Hematopoietic multipotent progenitor cell treated with erythropoietin and hydrocortisone succinate and interleukin-3 and kit ligand, for 8 days (in vitro differentiated cells): ENCODE data around the gene ZCWPW2.

Experiments used
- DNase-seq: peaks from one replicate; pipeline ENCODE4 v3.0.0-alpha.2; 2015

The ZCWPW2 gene

DNA sequence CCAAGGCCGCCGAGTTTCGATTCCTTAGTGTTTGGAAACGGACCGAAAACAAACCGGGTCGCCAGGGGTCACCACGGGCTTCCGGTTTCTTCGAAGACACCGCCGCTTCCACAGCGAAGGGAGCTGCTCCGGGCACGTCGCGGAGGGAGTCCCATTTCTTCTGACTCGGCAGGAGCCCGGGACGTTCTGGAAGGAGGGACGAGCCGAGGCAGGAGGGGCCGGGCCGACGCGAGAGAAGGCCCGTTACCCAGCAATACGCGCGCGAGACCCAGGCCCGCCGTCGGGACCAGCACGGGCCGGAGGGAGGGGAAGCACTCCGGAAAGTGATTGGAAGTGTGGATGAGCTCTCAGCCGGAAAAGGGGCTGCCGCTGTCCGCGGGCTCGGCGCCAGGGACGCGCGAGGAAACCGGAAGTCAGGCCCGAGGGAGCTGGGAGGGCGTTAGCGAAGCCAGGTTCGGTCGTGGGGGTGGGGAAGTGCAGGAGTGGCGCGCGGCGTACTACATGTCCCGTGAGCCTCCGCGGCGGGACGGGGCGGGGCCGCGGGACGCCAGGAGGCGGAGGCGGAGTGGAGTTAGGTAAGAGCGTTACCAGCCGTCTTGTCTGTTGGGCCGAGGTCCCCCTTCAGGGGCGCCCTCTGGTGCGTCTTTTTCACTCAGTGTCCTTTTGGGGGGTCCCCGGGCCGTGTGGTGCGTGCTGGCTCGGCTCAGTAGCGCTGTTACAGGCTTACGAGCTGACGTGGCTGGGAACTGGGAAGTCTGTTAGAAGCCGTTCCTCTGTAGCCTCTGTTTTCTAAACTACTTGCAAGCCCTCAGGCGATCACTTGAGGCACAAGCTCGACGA, at the start of gene ZCWPW2, which contains the start of gene AZI2:
Gene ZCWPW2 (plus strand): TSS at position 93 of the 840 bp plus-strand sequence. CDS start 64,348 bp downstream, outside the sequence.
Gene AZI2 (minus strand): TSS at position 196 of the 840 bp plus-strand sequence. CDS start 8,207 bp downstream, outside the sequence.
- DNase-seq, result peak; percentile 93

DNA sequence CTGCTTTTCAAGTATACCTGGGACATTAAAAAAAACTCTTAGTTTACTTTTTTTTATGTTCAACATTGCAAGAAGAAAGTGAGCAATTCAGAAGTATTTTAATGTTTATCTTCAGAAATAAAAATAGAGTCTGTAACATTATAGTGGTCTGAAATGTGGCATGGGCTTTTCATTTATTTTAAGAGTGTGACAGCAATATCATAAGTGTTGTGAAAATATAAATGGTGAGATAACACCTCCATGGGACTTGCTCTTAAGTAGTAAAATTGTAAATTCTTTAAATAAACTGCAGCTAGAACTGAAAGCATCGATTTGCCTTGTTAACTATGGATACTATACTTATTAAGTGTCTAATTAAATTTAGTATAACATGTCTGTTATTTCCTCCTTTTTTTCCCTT, 48.8 kb upstream of the ZCWPW2 start:
- DNase-seq, result no peak

- DNase-seq, result no peak
Measured at GRCh38 chr3:28300345-28300962, 48.1 kb upstream of the ZCWPW2 start.

GRCh38 chr3:28301688-28302087, 46.8 kb upstream of the ZCWPW2 start:
- DNase-seq, result no peak

GRCh38 chr3:28308196-28308595, 40.3 kb upstream of the ZCWPW2 start:
- no peak for DNase-seq

DNA sequence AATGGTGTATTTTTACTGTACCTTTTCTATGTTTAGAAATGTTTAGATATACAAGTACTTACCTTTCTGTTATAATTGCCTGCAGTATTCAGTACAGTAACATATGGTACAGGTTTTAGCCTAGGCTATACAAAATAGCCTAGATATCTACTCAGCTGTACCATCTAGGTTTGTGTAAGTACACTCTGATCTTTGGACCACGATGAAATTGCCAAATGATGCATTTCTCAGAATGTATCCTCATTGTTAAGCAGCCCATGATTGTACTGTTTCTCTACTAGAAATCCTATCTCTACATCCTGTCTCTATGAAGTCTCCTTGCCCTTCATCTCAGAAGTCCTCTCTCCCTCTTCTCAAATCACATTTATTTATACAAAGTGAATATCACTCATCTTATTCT, 32.8 kb upstream of the ZCWPW2 start:
- DNase-seq, result no peak

DNA sequence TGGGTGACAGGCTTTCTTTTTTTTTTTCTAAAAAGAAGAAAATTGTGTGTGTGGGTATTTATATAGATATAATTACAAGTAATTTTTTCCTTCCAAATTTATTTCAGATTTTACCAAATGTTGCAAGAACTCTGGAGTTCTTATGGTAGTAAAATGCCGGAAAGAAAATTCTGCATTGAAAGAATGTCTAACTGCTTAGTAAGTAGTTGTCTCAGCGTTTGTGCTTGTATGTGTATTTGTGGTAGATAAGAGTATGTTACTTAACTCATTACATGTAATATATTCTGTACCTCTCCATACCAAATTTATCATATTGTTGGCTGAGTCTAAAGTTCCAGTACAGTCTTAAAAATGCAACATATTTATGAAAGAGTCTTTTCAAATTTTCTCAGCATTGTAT, 32.3 kb upstream of the ZCWPW2 start:
- DNase-seq, result no peak

DNA sequence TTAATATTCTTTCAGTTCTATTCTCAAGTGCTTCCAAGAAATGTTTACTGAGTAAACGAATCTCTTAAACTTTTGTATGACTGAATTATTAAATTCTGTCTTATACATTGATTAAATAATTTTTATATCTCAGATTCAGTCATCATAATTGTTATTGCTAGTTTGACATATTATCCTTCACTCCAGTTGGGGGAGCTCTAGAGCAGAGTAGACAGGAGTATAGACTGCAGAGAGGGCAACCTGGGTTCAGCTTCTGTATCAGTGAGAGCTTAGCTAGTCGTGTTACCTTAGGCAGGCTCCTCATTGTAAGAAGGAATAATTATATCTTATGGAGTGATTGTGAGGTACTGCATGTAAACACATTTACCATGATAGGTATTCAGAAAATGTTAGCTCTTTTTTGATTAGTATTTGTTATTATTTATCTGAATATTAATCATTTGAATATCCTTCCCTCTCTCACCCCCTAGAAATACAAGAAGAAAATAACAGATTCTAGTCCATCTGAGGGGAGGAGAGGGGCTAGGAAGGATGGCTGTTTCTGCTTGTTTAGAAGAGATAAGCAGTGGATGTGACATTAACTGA, 31.0 kb upstream of the ZCWPW2 start:
- DNase-seq, result peak; percentile 75

DNA sequence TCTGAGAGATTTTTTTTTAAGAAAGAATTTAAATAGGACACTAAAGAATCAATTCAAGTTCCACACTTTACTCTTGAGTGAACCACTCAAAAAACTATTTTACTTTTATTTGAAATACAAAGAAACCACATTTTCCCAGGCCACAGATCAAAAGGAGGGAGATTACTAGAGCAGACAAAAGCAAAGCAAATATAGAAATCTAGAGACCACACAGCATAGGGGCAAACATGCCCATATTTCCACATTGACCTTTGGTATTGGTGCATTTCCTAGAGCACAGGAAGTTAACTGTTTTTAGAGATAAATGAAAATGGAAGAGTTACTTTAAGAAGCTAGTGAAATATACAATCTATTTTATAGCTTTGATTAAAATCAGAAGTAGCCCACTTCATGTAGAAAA, 27.5 kb upstream of the ZCWPW2 start:
- no peak for DNase-seq

DNA sequence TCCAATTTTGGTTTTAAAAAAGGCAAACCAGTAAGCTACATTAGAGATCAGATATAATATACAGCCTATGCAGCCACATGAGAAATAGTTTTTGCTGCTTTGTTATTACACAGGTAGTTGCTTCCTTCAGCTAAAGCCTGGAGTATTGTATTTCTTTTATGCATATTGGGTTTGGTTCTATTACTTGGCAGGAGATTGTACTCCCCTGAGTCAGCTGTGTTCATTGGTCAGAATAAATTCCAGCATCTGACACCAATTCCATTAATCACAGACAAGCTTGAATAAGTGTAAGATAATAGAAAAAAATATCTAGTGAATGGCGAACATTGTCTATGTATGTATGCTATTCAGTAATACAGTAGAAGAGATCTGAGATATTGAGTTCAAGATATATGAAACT, 26.1 kb upstream of the ZCWPW2 start:
- DNase-seq, result no peak

DNA sequence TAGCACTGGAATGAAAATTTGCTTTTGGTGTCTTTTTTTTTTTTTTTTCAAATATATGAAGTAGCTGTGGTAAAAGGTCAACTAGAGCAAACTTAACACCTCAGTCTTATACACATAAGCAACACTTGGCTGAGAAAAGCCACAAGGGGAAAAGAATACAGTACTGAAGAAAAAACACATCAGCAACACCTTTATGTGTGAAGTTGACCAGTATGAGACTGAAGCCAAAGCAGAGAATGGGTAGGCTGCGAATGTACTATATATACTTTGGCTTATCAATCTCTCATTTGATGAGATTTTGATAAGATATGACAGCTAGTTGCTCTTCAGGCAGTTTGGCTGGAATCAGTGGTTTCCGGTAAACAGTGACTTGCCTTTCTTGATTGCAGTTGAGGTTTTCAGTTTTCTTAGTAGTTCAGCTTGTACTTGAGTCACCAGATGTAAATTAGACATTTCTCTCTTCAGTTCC, 22.0 kb upstream of the ZCWPW2 start:
- DNase-seq, result peak; percentile 23

GRCh38 chr3:28328188-28329151, 20.1 kb upstream of the ZCWPW2 start:
- peak; percentile 42 for DNase-seq

- DNase-seq, result no peak
Measured at GRCh38 chr3:28334552-28334951, 14.0 kb upstream of the ZCWPW2 start.

- DNase-seq, result no peak
Measured at GRCh38 chr3:28335246-28335645, 13.3 kb upstream of the ZCWPW2 start.

GRCh38 chr3:28337230-28337629, 11.3 kb upstream of the ZCWPW2 start:
- no peak for DNase-seq

- no peak for DNase-seq
Measured at GRCh38 chr3:28343144-28343543, 5.4 kb upstream of the ZCWPW2 start.

DNA sequence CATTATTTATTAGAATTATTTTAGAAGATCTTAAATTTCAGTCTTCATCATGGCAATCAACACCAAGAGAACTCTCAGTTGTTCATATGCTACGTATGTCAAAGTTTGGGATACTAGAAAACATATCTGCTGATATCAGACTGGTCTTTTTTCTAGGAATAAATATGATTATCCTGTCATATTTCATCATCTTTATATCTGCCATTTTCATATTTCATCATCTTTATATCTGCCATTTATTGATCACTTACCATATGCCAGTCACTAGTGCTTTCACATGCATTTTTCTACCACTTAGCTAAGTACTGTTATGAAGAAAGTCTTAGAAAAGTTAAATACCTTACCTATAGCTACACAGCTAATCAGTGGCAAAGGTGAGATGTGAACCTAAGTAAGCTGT, 2.8 kb upstream of the ZCWPW2 start:
- no peak for DNase-seq

- peak; percentile 22 for DNase-seq
Measured at GRCh38 chr3:28347374-28348264, 902 bp upstream of the ZCWPW2 start.

DNA sequence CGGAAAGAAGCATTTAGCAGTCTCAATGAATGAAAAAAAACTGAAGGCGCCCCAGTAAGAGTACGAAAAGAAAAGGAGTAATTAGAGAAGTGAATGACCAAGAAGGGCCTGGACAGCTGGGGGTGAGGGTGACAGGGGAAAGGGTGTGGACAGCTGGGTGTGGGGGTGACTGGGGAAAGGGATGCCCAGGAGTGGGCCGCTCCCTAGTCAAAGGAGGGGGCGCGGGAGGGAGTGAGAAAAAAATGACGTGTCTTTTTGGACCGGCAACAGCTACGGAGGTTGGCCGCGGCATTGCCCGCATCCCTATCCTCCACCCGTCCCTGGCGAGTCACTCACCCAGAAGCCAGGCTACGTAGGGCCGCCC, 274 bp upstream of the ZCWPW2 start:
- no peak for DNase-seq

DNA sequence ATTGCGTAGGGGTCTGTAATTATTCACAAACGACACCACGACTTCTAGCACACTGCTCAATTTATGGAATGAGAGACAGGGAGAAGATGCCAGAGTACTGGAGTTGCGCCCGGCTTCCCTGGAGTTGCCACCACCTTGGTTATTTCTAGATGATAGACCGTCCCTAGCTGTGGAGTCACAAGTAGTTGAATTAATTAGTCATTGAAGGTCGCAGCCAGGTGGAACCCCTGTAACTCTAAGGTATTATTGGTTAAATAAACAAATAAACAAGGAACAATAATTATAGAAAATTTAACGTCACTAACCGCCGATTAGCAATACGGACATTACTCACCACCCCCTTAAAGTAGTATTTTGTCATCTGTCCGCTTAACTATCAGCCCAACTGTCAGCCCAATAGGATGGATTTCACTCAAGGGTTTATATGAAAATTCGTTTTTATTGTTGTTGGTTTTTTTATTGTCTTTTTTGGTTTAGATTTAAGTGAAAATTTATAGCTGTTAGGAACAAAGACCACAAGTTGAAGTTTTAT, 1.0 kb downstream of the ZCWPW2 start:
- DNase-seq, result no peak

- no peak for DNase-seq
Measured at GRCh38 chr3:28376424-28376823, 27.9 kb downstream of the ZCWPW2 start.
